GM23338 (cell line): ENCODE data around the gene UBE2L6. TPM values are rescaled to one million over a fixed set of nuclear protein-coding genes. Genes with fewer than 3 reads are reported as not detected.
A peak's percentile ranks its signal among the peaks of the same experiment; 100 is the strongest.

Source experiments
- ATAC-seq: fragments of 200-7000 bp; cut with Tn5 transposase; 3 replicates; pipeline ENCODE4 v1.9.1; 2020
- DNase-seq: peaks from one replicate; pipeline ENCODE4 v3.0.0-alpha.2; 2015; ENCODE audit warnings: low spot score
- H2AFZ ChIP-seq: fragments of 200-600 bp; sonication (generic); 2 replicates; pipeline ENCODE4 v1.8.0; 2016; ENCODE audit warnings: antibody characterized with exemption, mild to moderate bottlenecking, moderate library complexity
- H3F3A ChIP-seq: fragments of 200-600 bp; sonication (generic); replicated peaks from 2 replicates; pipeline ENCODE4 v1.8.0; 2017; ENCODE audit warnings: antibody characterized with exemption, mixed run types, low read depth
- H3K27ac ChIP-seq: fragments of 200-600 bp; sonication (generic); 2 replicates; pipeline ENCODE4 v1.6.1; 2016; ENCODE audit warnings: low read depth
- H3K27me3 ChIP-seq: fragments of 200-600 bp; sonication (generic); 2 replicates; pipeline ENCODE4 v1.8.0; 2016; ENCODE audit warnings: mild to moderate bottlenecking, mixed run types, moderate library complexity; ENCODE audit not compliant: insufficient read depth
- H3K36me3 ChIP-seq: fragments of 200-600 bp; sonication (generic); 2 replicates; pipeline ENCODE4 v1.8.0; 2016; ENCODE audit warnings: mild to moderate bottlenecking; ENCODE audit not compliant: insufficient read depth
- H3K4me1 ChIP-seq: fragments of 200-600 bp; sonication (generic); 2 replicates; pipeline ENCODE4 v1.8.0; 2016; ENCODE audit warnings: mild to moderate bottlenecking, moderate library complexity; ENCODE audit not compliant: insufficient read depth
- H3K4me2 ChIP-seq: fragments of 200-600 bp; sonication (generic); 2 replicates; pipeline ENCODE4 v1.7.1; 2017; ENCODE audit warnings: mixed run types
- H3K4me3 ChIP-seq: fragments of 200-600 bp; sonication (generic); 2 replicates; pipeline ENCODE4 v1.6.1; 2016; ENCODE audit warnings: mixed run types
- H3K79me2 ChIP-seq: fragments of 200-600 bp; sonication (generic); replicated peaks from 2 replicates; pipeline ENCODE4 v1.8.0; 2017; ENCODE audit warnings: mild to moderate bottlenecking; ENCODE audit not compliant: insufficient read depth
- H3K9me2 ChIP-seq: fragments of 200-600 bp; sonication (generic); 2 replicates; pipeline ENCODE4 v1.8.0; 2017; ENCODE audit not compliant: insufficient read depth
- H4K20me1 ChIP-seq: fragments of 200-600 bp; sonication (generic); replicated peaks from 2 replicates; pipeline ENCODE4 v1.8.0; 2017; ENCODE audit warnings: mild to moderate bottlenecking; ENCODE audit not compliant: insufficient read depth
- H3K27ac Mint-ChIP-seq: 2 replicates; pipeline ENCODE4 v1.8.0; 2020; ENCODE audit warnings: inconsistent platforms, mild to moderate bottlenecking, moderate library complexity, mixed read lengths
- H3K27me3 Mint-ChIP-seq: 3 replicates; pipeline ENCODE4 v1.8.0; 2022; ENCODE audit warnings: low read depth, mild to moderate bottlenecking, moderate library complexity, mixed read lengths, inconsistent platforms; ENCODE audit not compliant: insufficient read depth, poor library complexity
- H3K36me3 Mint-ChIP-seq: 3 replicates; pipeline ENCODE4 v1.8.0; 2021; ENCODE audit warnings: low read depth, mild to moderate bottlenecking, inconsistent platforms, moderate library complexity, mixed read lengths
- H3K4me1 Mint-ChIP-seq: 3 replicates; pipeline ENCODE4 v1.8.0; 2020; ENCODE audit warnings: mild to moderate bottlenecking, inconsistent platforms, mixed read lengths
- H3K4me3 Mint-ChIP-seq: 3 replicates; pipeline ENCODE4 v1.8.0; 2021; ENCODE audit warnings: moderate library complexity, mild to moderate bottlenecking, inconsistent platforms, mixed read lengths
- H3K9me3 Mint-ChIP-seq: 3 replicates; pipeline ENCODE4 v1.8.0; 2020; ENCODE audit warnings: moderate library complexity, mild to moderate bottlenecking, inconsistent platforms, mixed read lengths
- ETS1 ChIP-seq: IDR thresholded peaks from 2 replicates; pipeline ENCODE4 v1.6.1; 2016; ENCODE audit warnings: antibody characterized with exemption
- EZH2phosphoT487 ChIP-seq: fragments of 200-600 bp; sonication (generic); IDR thresholded peaks from one replicate; pipeline ENCODE4 v1.8.1; 2018; ENCODE audit warnings: antibody characterized with exemption; ENCODE audit not compliant: unreplicated experiment
- JUNB ChIP-seq: IDR thresholded peaks from one replicate; pipeline ENCODE4 v1.6.1; 2016; ENCODE audit warnings: antibody characterized with exemption; ENCODE audit not compliant: unreplicated experiment
- NANOG ChIP-seq: IDR thresholded peaks from 2 replicates; pipeline ENCODE4 v1.6.1; 2016; ENCODE audit warnings: antibody characterized with exemption, borderline replicate concordance
- POLR2AphosphoS5 ChIP-seq: IDR thresholded peaks from 2 replicates; pipeline ENCODE4 v1.6.1; 2016; ENCODE audit warnings: antibody characterized with exemption, low read depth
- STAT1 ChIP-seq: IDR thresholded peaks from one replicate; pipeline ENCODE4 v1.6.1; 2016; ENCODE audit warnings: antibody characterized with exemption; ENCODE audit not compliant: unreplicated experiment
- ZNF114 ChIP-seq: fragments of 250-450 bp; sonication (Bioruptor Pico); IDR thresholded peaks from 2 replicates; pipeline ENCODE4 v1.5.0; 2020; ENCODE audit warnings: mild to moderate bottlenecking, moderate library complexity
- ZNF331 ChIP-seq: fragments of 250-450 bp; sonication (Bioruptor Pico); IDR thresholded peaks from 2 replicates; pipeline ENCODE4 v1.5.0; 2020; ENCODE audit warnings: low read depth, mild to moderate bottlenecking, moderate library complexity
- polyA plus RNA-seq: library from polyadenylated mRNA; unstranded; fragments of >200 nt; fragmentation: Nextera tagmentation; extraction: Ambion mirVana; gene quantifications from 2 replicates; pipeline ENCODE4 v1.2.1, GENCODE V29; 2016
- total RNA-seq: library from RNA; depleted of rRNA; stranded (reverse); fragments of >200 nt; shearing (Covaris generic); gene quantifications from 2 replicates; pipeline ENCODE4 v1.2.3, GENCODE V29; 2014
- TF ChIP-seq, protein P1 (sequence below), 2 experiments: fragments of 200-600 bp in 1 of 2; sonication (generic) in 1 of 2; conservative IDR thresholded peaks; 2 replicates each; pipeline versions ENCODE4 v1.5.1 to v1.6.1; 2016 to 2017; ENCODE audit warnings: antibody characterized with exemption in 2 of 2, low read depth in 2 of 2, mild to moderate bottlenecking in 2 of 2, moderate library complexity in 1 of 2
- TF ChIP-seq, protein P2 (sequence below): IDR thresholded peaks from one replicate; pipeline ENCODE4 v1.6.1; 2018; ENCODE audit warnings: antibody characterized with exemption; ENCODE audit not compliant: unreplicated experiment

UBE2L6 gene
- total and polyA plus RNA-seq, 2 experiments from 2014 or later, result 46.0 to 52.0 TPM

DNA sequence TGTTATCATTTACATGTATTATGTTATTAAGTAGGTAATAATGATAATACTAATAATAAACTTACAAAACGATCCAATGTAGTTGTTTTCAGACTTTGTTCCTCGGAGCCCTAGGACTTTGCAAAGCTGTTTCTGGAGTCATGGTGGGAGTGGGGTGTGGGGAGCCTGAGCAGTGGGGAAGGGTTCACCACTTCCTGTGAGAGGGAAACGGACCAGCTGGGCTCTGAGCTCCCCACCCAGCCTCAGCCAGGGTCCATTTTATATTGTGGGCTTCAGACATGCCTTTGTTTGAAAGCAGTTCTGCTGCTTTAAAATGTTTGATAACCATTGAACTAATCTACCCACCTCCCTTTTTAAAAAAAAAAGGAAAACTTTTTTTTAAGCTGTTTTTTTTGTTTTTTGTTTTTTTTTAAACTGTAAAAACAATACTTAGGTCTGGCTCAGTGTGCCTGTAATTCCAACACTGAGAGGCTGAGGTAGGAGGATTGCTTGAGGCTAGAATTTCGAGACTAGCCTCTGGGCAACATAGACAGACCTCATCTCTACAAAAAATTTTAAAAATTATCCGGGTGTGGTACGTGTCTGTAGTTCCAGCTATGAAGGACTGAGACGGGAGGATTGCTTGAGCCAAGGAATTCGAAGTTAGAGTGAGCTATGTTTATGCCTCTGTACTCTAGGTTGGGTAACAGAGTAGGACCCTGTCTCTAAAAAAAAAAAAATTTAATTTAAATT lies 37.0 kb upstream of the UBE2L6 start:
- no peaks in the 10 kb centered on the region for H3K79me2 ChIP-seq
- Mint-ChIP-seq H3K9me3 (no peaks in the 10 kb centered on the region), H3K4me1 (peaks cover 7% of the 10 kb centered on the region), H3K36me3 (peaks cover 35% of the 10 kb centered on the region), H3K27me3 (peaks cover 9% of the 10 kb centered on the region), H3K27ac (no peak overlapping the region), H3K4me3 (no peak overlapping the region)
- peak; percentile 42 for DNase-seq
- H4K20me1 ChIP-seq, result no peaks in the 10 kb centered on the region
- H3K9me2 ChIP-seq, result no peaks in the 10 kb centered on the region
- 0 out of 2 replicates have a peak, but pooled peaks cover 3% of the 10 kb centered on the region for H3F3A ChIP-seq
- H3K36me3 ChIP-seq, result peaks cover 6% of the 10 kb centered on the region; the same call in 1 of the 2 replicates
- H3K27me3 ChIP-seq, result no peaks in the 10 kb centered on the region
- H3K4me2 ChIP-seq, result no peak overlapping the region
- no peak overlapping the region for H2AFZ ChIP-seq
- H3K4me1 ChIP-seq, result 0 out of 2 replicates have a peak, but pooled peaks cover under 1% of the 10 kb centered on the region
- no peak for TF ChIP-seq EZH2phosphoT487
- no peak for TF ChIP-seq POLR2AphosphoS5
- no peak for TF ChIP-seq STAT1
- no peak for TF ChIP-seq NANOG
- TF ChIP-seq, protein P1, sequence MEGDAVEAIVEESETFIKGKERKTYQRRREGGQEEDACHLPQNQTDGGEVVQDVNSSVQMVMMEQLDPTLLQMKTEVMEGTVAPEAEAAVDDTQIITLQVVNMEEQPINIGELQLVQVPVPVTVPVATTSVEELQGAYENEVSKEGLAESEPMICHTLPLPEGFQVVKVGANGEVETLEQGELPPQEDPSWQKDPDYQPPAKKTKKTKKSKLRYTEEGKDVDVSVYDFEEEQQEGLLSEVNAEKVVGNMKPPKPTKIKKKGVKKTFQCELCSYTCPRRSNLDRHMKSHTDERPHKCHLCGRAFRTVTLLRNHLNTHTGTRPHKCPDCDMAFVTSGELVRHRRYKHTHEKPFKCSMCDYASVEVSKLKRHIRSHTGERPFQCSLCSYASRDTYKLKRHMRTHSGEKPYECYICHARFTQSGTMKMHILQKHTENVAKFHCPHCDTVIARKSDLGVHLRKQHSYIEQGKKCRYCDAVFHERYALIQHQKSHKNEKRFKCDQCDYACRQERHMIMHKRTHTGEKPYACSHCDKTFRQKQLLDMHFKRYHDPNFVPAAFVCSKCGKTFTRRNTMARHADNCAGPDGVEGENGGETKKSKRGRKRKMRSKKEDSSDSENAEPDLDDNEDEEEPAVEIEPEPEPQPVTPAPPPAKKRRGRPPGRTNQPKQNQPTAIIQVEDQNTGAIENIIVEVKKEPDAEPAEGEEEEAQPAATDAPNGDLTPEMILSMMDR (conservative IDR thresholded peaks at IDR 0.05; ENCODE audit: low read depth in 2 of 2), result no peak
- no peak for TF ChIP-seq ZNF331 (CRISPR knock-in tag)
- no peak for TF ChIP-seq ETS1
- no peak overlapping the region for H3K4me3 ChIP-seq
- H3K27ac ChIP-seq, result no peak overlapping the region
- ATAC-seq, result peak; percentile 82

DNA sequence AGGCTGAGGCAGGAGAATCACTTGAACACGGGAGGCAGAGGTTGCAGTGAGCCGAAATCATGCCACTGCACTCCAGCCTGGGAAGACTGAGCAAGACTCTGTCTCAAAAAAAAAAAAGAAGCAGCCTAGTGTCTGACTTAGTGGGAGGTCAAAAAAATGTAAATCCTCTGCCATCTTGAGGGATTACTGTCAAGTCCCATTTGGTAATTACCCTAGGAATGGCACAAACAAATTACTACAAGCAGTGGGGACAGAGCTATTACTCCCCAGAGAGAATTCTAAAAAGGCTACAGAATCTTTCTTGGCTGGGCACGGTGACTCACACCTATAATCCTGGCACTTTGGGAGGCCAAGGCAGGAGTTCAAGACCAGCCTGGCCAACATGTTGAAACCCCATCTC lies 33.8 kb upstream of the UBE2L6 start:
- H3K27ac ChIP-seq, result no peak overlapping the region
- peaks cover 18% of the 10 kb centered on the region for H3K27me3 Mint-ChIP-seq
- H4K20me1 ChIP-seq, result no peaks in the 10 kb centered on the region
- TF ChIP-seq, protein P2, sequence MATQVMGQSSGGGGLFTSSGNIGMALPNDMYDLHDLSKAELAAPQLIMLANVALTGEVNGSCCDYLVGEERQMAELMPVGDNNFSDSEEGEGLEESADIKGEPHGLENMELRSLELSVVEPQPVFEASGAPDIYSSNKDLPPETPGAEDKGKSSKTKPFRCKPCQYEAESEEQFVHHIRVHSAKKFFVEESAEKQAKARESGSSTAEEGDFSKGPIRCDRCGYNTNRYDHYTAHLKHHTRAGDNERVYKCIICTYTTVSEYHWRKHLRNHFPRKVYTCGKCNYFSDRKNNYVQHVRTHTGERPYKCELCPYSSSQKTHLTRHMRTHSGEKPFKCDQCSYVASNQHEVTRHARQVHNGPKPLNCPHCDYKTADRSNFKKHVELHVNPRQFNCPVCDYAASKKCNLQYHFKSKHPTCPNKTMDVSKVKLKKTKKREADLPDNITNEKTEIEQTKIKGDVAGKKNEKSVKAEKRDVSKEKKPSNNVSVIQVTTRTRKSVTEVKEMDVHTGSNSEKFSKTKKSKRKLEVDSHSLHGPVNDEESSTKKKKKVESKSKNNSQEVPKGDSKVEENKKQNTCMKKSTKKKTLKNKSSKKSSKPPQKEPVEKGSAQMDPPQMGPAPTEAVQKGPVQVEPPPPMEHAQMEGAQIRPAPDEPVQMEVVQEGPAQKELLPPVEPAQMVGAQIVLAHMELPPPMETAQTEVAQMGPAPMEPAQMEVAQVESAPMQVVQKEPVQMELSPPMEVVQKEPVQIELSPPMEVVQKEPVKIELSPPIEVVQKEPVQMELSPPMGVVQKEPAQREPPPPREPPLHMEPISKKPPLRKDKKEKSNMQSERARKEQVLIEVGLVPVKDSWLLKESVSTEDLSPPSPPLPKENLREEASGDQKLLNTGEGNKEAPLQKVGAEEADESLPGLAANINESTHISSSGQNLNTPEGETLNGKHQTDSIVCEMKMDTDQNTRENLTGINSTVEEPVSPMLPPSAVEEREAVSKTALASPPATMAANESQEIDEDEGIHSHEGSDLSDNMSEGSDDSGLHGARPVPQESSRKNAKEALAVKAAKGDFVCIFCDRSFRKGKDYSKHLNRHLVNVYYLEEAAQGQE, result no peak
- TF ChIP-seq JUNB, result no peak
- TF ChIP-seq ZNF114 (CRISPR knock-in tag), result no peak
- no peak for TF ChIP-seq POLR2AphosphoS5
- TF ChIP-seq NANOG, result no peak
- no peak for TF ChIP-seq ETS1
- no peak for TF ChIP-seq STAT1

More for the DNA sequence above, 33.8 kb upstream of the UBE2L6 start:
- peaks cover 11% of the 10 kb centered on the region for H3K4me1 ChIP-seq
- no peaks in the 10 kb centered on the region for H3K9me3 Mint-ChIP-seq
- H2AFZ ChIP-seq, result no peak overlapping the region
- H3K36me3 ChIP-seq, result 0 out of 2 replicates have a peak, but pooled peaks cover 2% of the 10 kb centered on the region
- H3F3A ChIP-seq, result peaks cover 11% of the 10 kb centered on the region; the same call in 1 of the 2 replicates
- H3K4me2 ChIP-seq, result no peak overlapping the region
- ATAC-seq, result no peak
- H3K79me2 ChIP-seq, result 0 out of 2 replicates have a peak, but pooled peaks cover 3% of the 10 kb centered on the region
- no peak overlapping the region for H3K4me3 ChIP-seq
- H3K27ac Mint-ChIP-seq, result no peak overlapping the region
- H3K36me3 Mint-ChIP-seq, result peaks cover 32% of the 10 kb centered on the region
- H3K4me1 Mint-ChIP-seq, result peaks cover 26% of the 10 kb centered on the region
- H3K27me3 ChIP-seq, result no peaks in the 10 kb centered on the region
- H3K9me2 ChIP-seq, result no peaks in the 10 kb centered on the region
- H3K4me3 Mint-ChIP-seq, result no peak overlapping the region
- DNase-seq, result no peak
